GM12878 (cell line): ENCODE data around the gene EPN3. TPM values are rescaled to one million over a fixed set of nuclear protein-coding genes. Genes with fewer than 3 reads are reported as not detected.

ENCODE experiments used
- ATAC-seq: fragments of 200-7000 bp; cut with Tn5 transposase; 3 replicates; pipeline ENCODE4 v1.9.1; 2020; ENCODE audit warnings: mild to moderate bottlenecking, moderate library complexity
- BruUV-seq: library from RNA; stranded (reverse); fragments of 400-500 nt; replicated peaks from 2 replicates; lab custom pipeline; 2021; lab: Mats Ljungman, UMichigan
- CTCF ChIA-PET: fragments of 300-600 bp; sonication (Branson Sonifier 250); formaldehyde crosslinking; extraction: SDS; loops from one replicate; lab custom pipeline; 2021; ENCODE audit warnings: inconsistent platforms; lab: Yijun Ruan, JAX
- POLR2A ChIA-PET: fragments of 350-600 bp; formaldehyde crosslinking; extraction: SDS; loops from one replicate; lab custom pipeline; 2021; ENCODE audit warnings: inconsistent platforms; lab: Charles Lee
- RAD21 ChIA-PET: fragments of 300-600 bp; sonication (Branson Sonifier 250); formaldehyde crosslinking; loops from one replicate; lab custom pipeline; 2023; ENCODE audit warnings: antibody characterized with exemption; ENCODE audit not compliant: unreplicated experiment; lab: Charles Lee
- SMC1A ChIA-PET: fragments of 300-600 bp; sonication (Branson Sonifier 250); formaldehyde crosslinking; loops from one replicate; lab custom pipeline; 2023; ENCODE audit not compliant: unreplicated experiment, uncharacterized antibody; lab: Charles Lee
- DNase-seq: peaks from one replicate; pipeline ENCODE4 v3.0.0-alpha.2; 2011; ENCODE audit warnings: low read depth, low spot score
- FAIRE-seq: peaks from 3 replicates; lab custom pipeline; 2011; peaks lifted over from hg19 to GRCh38; lab: Jason Lieb, UNC
- H2AFZ ChIP-seq: 2 replicates; pipeline ENCODE4 v1.6.0; 2011; ENCODE audit warnings: low read depth, low read length, control low read depth; ENCODE audit not compliant: control insufficient read depth
- H3K27ac ChIP-seq: 2 replicates; pipeline ENCODE4 v1.5.1; 2011; ENCODE audit warnings: control low read depth; ENCODE audit not compliant: control insufficient read depth, insufficient read depth
- H3K27me3 ChIP-seq, 2 experiments: replicated peaks in 1 of 2; 2 replicates each; pipeline versions ENCODE4 v1.6.0 to v1.6.1; 2011; ENCODE audit warnings: low read length in 1 of 2; ENCODE audit not compliant: control insufficient read depth in 2 of 2, insufficient read depth in 2 of 2
- H3K36me3 ChIP-seq, 2 experiments: 2 replicates each; pipeline ENCODE4 v1.5.1; 2011; ENCODE audit warnings: low read length in 1 of 2; ENCODE audit not compliant: control insufficient read depth in 2 of 2, insufficient read depth in 2 of 2
- H3K4me1 ChIP-seq: 2 replicates; pipeline ENCODE4 v1.6.1; 2011; ENCODE audit warnings: mild to moderate bottlenecking, low read length, moderate library complexity, mixed read lengths; ENCODE audit not compliant: control insufficient read depth, insufficient read depth
- H3K4me2 ChIP-seq: 2 replicates; pipeline ENCODE4 v1.6.0; 2011; ENCODE audit warnings: control low read depth; ENCODE audit not compliant: control insufficient read depth, insufficient read depth
- H3K4me3 ChIP-seq: fragments of 200-600 bp; sonication (generic); 2 replicates; pipeline ENCODE4 v1.5.1; 2016
- H3K79me2 ChIP-seq: 2 replicates; pipeline ENCODE4 v1.6.0; 2011; ENCODE audit warnings: low read length; ENCODE audit not compliant: control insufficient read depth, insufficient read depth
- H3K9ac ChIP-seq: 2 replicates; pipeline ENCODE4 v1.8.0; 2011; ENCODE audit warnings: low read length, control low read depth, mixed read lengths; ENCODE audit not compliant: control insufficient read depth, insufficient read depth
- H3K9me3 ChIP-seq: replicated peaks from 3 replicates; pipeline ENCODE4 v1.5.1; 2011; ENCODE audit warnings: mild to moderate bottlenecking, low read length; ENCODE audit not compliant: control insufficient read depth, insufficient read depth
- H4K20me1 ChIP-seq: 2 replicates; pipeline ENCODE4 v1.6.0; 2011; ENCODE audit not compliant: control insufficient read depth, insufficient read depth
- BCL11A ChIP-seq: IDR thresholded peaks from 2 replicates; pipeline ENCODE4 v1.6.1; 2011; ENCODE audit warnings: low read depth, low read length
- E2F4 ChIP-seq: IDR thresholded peaks from 2 replicates; pipeline ENCODE4 v1.6.1; 2012; ENCODE audit warnings: low read depth, low read length, improper control_type of control experiment
- EGR1 ChIP-seq, 2 experiments: IDR thresholded peaks; 1 replicate in 1 of 2; 2 replicates in 1 of 2; pipeline ENCODE4 v1.6.1; 2011 to 2012; ENCODE audit warnings: low read depth in 2 of 2, low read length in 2 of 2, borderline replicate concordance in 1 of 2, mild to moderate bottlenecking in 1 of 2, moderate library complexity in 1 of 2
- ETV6 ChIP-seq, 2 experiments: fragments of 450-650 bp in 1 of 2; IDR thresholded peaks in 1 of 2; conservative IDR thresholded peaks in 1 of 2; 2 replicates each; pipeline ENCODE4 v1.6.1; 2014; ENCODE audit warnings: antibody characterized with exemption in 1 of 2, borderline replicate concordance in 1 of 2, low read depth in 1 of 2, mild to moderate bottlenecking in 1 of 2, moderate library complexity in 1 of 2
- JUNB ChIP-seq: IDR thresholded peaks from 2 replicates; pipeline ENCODE4 v1.6.1; 2016; ENCODE audit warnings: antibody characterized with exemption, mild to moderate bottlenecking
- MLLT1 ChIP-seq: fragments of 450-650 bp; IDR thresholded peaks from 2 replicates; pipeline ENCODE4 v1.6.1; 2016; ENCODE audit warnings: mild to moderate bottlenecking
- PAX8 ChIP-seq: fragments of 450-650 bp; IDR thresholded peaks from 2 replicates; pipeline ENCODE4 v1.6.1; 2017; ENCODE audit warnings: mild to moderate bottlenecking, moderate library complexity
- PKNOX1 ChIP-seq: fragments of 450-650 bp; IDR thresholded peaks from 2 replicates; pipeline ENCODE4 v1.6.1; 2016; ENCODE audit warnings: mild to moderate bottlenecking
- POLR2A ChIP-seq: IDR thresholded peaks from 2 replicates; pipeline ENCODE4 v1.6.1; 2011; ENCODE audit warnings: low read depth, mild to moderate bottlenecking, low read length
- RCOR1 ChIP-seq: conservative IDR thresholded peaks from 2 replicates; pipeline ENCODE4 v1.6.1; 2012; ENCODE audit warnings: low read depth, low read length, improper control_type of control experiment
- SP1 ChIP-seq: IDR thresholded peaks from one replicate; pipeline ENCODE4 v1.6.1; 2011; ENCODE audit warnings: low read depth, low read length
- STAT3 ChIP-seq: IDR thresholded peaks from 2 replicates; pipeline ENCODE4 v1.6.1; 2011; ENCODE audit warnings: low read depth, low read length, improper control_type of control experiment
- SUPT20H ChIP-seq: IDR thresholded peaks from 2 replicates; pipeline ENCODE4 v1.6.1; 2011; ENCODE audit warnings: low read depth, mild to moderate bottlenecking, low read length, moderate library complexity, borderline replicate concordance; ENCODE audit not compliant: control insufficient read depth
- TCF12 ChIP-seq: IDR thresholded peaks from 2 replicates; pipeline ENCODE4 v1.6.1; 2011; ENCODE audit warnings: low read depth, mild to moderate bottlenecking, low read length
- ZNF217 ChIP-seq: fragments of 450-650 bp; IDR thresholded peaks from 2 replicates; pipeline ENCODE4 v1.6.1; 2017; ENCODE audit warnings: antibody characterized with exemption, mild to moderate bottlenecking
- ZNF622 ChIP-seq: fragments of 450-650 bp; IDR thresholded peaks from 2 replicates; pipeline ENCODE4 v1.6.1; 2017; ENCODE audit warnings: mild to moderate bottlenecking, inconsistent platforms
- WGBS: methylation state at CpG from one replicate; pipeline ENCODE4 v1.1.6; 2016; ENCODE audit warnings: low lambda C conversion rate; ENCODE audit not compliant: insufficient replicate concordance, insufficient coverage; ENCODE audit errors: missing lambda C conversion rate; 5-methylcytosine and 5-hydroxymethylcytosine counted together
- in situ Hi-C: fragments of 300-500 bp; cut with MboI; formaldehyde crosslinking; loops from 9 replicates; pipeline ENCODE4 v1.14.3; 2018; ENCODE audit warnings: mixed read lengths
- intact Hi-C: fragments of 100-400 bp; cut with micrococcal nuclease; formaldehyde crosslinking; loops from one replicate; pipeline ENCODE4 v1.14.2; 2022; ENCODE audit not compliant: unreplicated experiment
- polyA plus RNA-seq, 11 experiments: library from polyadenylated mRNA; depleted of rRNA in 4 of 11; unstranded in 6 of 11; stranded (reverse) in 5 of 11; fragments of >200 nt; fragmentation: Nextera tagmentation in 4 of 11; fragmentation: Illumina TruSeq in 1 of 11; extraction: Ambion mirVana in 4 of 11; extraction: Trizol in 1 of 11; gene quantifications; 1 replicate in 1 of 11; 2 replicates in 10 of 11; pipeline versions ENCODE4 v1.2.1 to v1.2.3, GENCODE V29; 2011 to 2016; ENCODE audit warnings: inconsistent platforms in 2 of 11, missing spikeins in 2 of 11, low read depth in 1 of 11
- total RNA-seq, 4 experiments: library from RNA; depleted of rRNA in 3 of 4; stranded (reverse); fragments of >200 nt in 3 of 4; fragmentation: Illumina TruSeq in 1 of 4; extraction: Trizol in 1 of 4; gene quantifications; 2 replicates each; pipeline versions ENCODE4 v1.2.1 to v1.2.3, GENCODE V29; 2013 to 2021

EPN3 gene
- total and polyA plus RNA-seq, 10 of the 15 experiments (the other 5 are each of a cell fraction or from before 2014, with no cell fraction given) = 0.04 to 0.07 TPM; not detected in 8

GRCh38 chr17:50521514-50521913, 11.0 kb upstream of the EPN3 start:
- no peaks in the 10 kb centered on the region; a peak in 1 of 4 replicates for H3K27me3 ChIP-seq
- no peak for FAIRE-seq
- H3K4me3 ChIP-seq = no peak overlapping the region
- no peak overlapping the region for H3K9ac ChIP-seq
- intact Hi-C loops = no loop called here
- in situ Hi-C loops = no loop called here
- no peak overlapping the region for H2AFZ ChIP-seq
- ChIA-PET SMC1A (interaction anchor here (1.1 kb wide), 1 partner anchor 50 kb away, joined by 3 read pairs; no protein-coding TSS in a partner anchor), RAD21 (interaction anchor here (1.0 kb wide), 1 partner anchor 40 kb away, joined by 3 read pairs; no protein-coding TSS in a partner anchor), CTCF (no interaction called here), POLR2A (no interaction called here)
- no peak for TF ChIP-seq EGR1 (IDR thresholded peaks at IDR 0.05; ENCODE audit: borderline replicate concordance in 1 of 2, low read depth in 2 of 2, low read length in 2 of 2)
- TF ChIP-seq RCOR1 = no peak
- no peak for TF ChIP-seq ETV6 (conservative IDR thresholded peaks at IDR 0.05 in 1 of 2, IDR thresholded peaks at IDR 0.05 in 1 of 2; ENCODE audit: borderline replicate concordance in 1 of 2, low read depth in 1 of 2)
- TF ChIP-seq PKNOX1 = no peak
- no peaks in the 10 kb centered on the region for H3K36me3 ChIP-seq
- H3K4me2 ChIP-seq = no peak overlapping the region
- no peak overlapping the region for H3K27ac ChIP-seq
- no peak for ATAC-seq
- DNase-seq = no peak
- H3K79me2 ChIP-seq = no peaks in the 10 kb centered on the region
- no TSS peak for BruUV-seq
- H4K20me1 ChIP-seq = no peaks in the 10 kb centered on the region
- no peaks in the 10 kb centered on the region for H3K9me3 ChIP-seq
- H3K4me1 ChIP-seq = no peaks in the 10 kb centered on the region
- 58% methylated on average over 2 of the region's 2 CpGs for WGBS

- no peak for ATAC-seq
- no peak for DNase-seq
- CTCF ChIA-PET = no interaction called here
- 52% methylated on average over 10 of the region's 10 CpGs for WGBS
- Histone ChIP-seq H3K79me2 (no peaks in the 10 kb centered on the region), H3K9me3 (no peaks in the 10 kb centered on the region), H2AFZ (no peak overlapping the region), H3K27ac (no peak overlapping the region), H3K9ac (no peak overlapping the region), H4K20me1 (no peaks in the 10 kb centered on the region), H3K4me2 (no peak overlapping the region), H3K36me3 (no peaks in the 10 kb centered on the region), H3K27me3 (peaks cover 0 to 1% of the 10 kb centered on the region in 2 experiments; a peak in 1 of 4 replicates), H3K4me3 (no peak overlapping the region), H3K4me1 (no peaks in the 10 kb centered on the region)
- POLR2A ChIA-PET = no interaction called here
- intact Hi-C loops = no loop called here
- RAD21 ChIA-PET = no interaction called here
- SMC1A ChIA-PET = no interaction called here
- no TSS peak for BruUV-seq
- in situ Hi-C loops = no loop called here
- no peak for FAIRE-seq
- TF ChIP-seq TCF12 = no peak
- no peak for TF ChIP-seq POLR2A
- TF ChIP-seq STAT3 = no peak
- TF ChIP-seq MLLT1 = no peak
- no peak for TF ChIP-seq SUPT20H
- no peak for TF ChIP-seq SP1
- TF ChIP-seq E2F4 = no peak
- TF ChIP-seq BCL11A = no peak
- no peak for TF ChIP-seq PAX8
- no peak for TF ChIP-seq ZNF217
- no peak for TF ChIP-seq JUNB
- TF ChIP-seq ZNF622 = no peak
These were observed 9.8 kb upstream of the EPN3 start for GRCh38 chr17:50522766-50523165.
